ENCODE data around the gene ARHGAP9. TPM values are rescaled to one million over a fixed set of nuclear protein-coding genes. Genes with fewer than 3 reads are reported as not detected.

The ARHGAP9 gene
- total and polyA plus RNA-seq, 2 of the 8 experiments (the other 6 are each of a cell fraction or from before 2014, with no cell fraction given): 3.2 to 6.0 TPM

DNA sequence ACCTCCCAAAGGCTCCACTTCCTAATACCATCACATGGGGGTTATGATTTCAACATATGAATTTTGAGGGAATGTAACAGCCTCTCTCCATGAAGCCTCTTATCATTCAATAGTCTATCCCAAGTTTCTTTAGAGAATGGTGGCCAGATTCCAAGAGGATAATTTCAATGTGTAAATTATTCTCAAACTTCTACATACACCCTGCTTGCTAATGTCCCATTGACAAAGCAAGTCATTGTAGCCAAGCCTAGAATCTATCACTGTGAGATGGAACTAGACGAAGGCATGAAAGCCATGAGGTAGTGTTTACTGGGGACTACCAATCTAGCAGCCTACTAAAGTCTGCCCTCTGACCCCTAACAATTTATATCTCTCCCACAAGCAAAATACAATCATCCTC lies 41.3 kb downstream of the ARHGAP9 start:
- H3K23ac ChIP-seq (ENCODE audit: insufficient read length): no peak overlapping the region

More for the DNA sequence above, 41.3 kb downstream of the ARHGAP9 start:
- Histone ChIP-seq H3K27me3 (replicated peaks in 1 of 4; ENCODE audit: control insufficient read depth in 3 of 4, extremely low read depth in 1 of 4, insufficient read depth in 3 of 4, low read length in 3 of 4) (no peaks in the 10 kb centered on the region), H3K9ac (replicated peaks in 1 of 4; ENCODE audit: extremely low read depth in 1 of 4, low read depth in 3 of 4, low read length in 3 of 4) (no peak overlapping the region), H2BK120ac (replicated peaks; ENCODE audit: low read depth, low read length) (no peak overlapping the region), H4K91ac (replicated peaks; ENCODE audit: insufficient read length, low read length) (no peak overlapping the region), H3K4me2 (ENCODE audit: insufficient read depth in 1 of 2, low read depth in 2 of 2, low read length in 2 of 2) (no peak overlapping the region), H4K20me1 (replicated peaks in 1 of 2; ENCODE audit: control insufficient read depth in 1 of 2, insufficient read depth in 2 of 2, low read length in 2 of 2) (no peaks in the 10 kb centered on the region), H3K9me3 (ENCODE audit: insufficient read depth in 2 of 2, low read depth in 1 of 2, low read length in 1 of 2) (peaks cover 0 to 3% of the 10 kb centered on the region in 2 experiments; a peak in 2 of 4 replicates), H3K4me3 (ENCODE audit: extremely low read depth in 1 of 4, insufficient read depth in 2 of 4, low read depth in 3 of 4, low read length in 4 of 4) (no peak overlapping the region), H2BK20ac (ENCODE audit: low read length) (no peak overlapping the region), H4K8ac (ENCODE audit: extremely low read depth, insufficient read depth, low read length) (no peak overlapping the region), H4K5ac (ENCODE audit: insufficient read length, low read depth, low read length) (no peak overlapping the region), H3K4ac (replicated peaks; ENCODE audit: insufficient read length, low read depth, low read length) (no peak overlapping the region), H3K79me1 (ENCODE audit: low read depth, low read length) (no peaks in the 10 kb centered on the region), H3K23me2 (ENCODE audit: low read depth, low read length) (no peaks in the 10 kb centered on the region), H3K36me3 (ENCODE audit: control insufficient read depth in 2 of 4, insufficient read depth in 4 of 4, low read length in 3 of 4) (no peaks in the 10 kb centered on the region), H2BK15ac (ENCODE audit: low read length) (no peak overlapping the region), H3K14ac (ENCODE audit: insufficient read length) (no peak overlapping the region), H3K56ac (replicated peaks; ENCODE audit: insufficient read length, low read depth, low read length) (no peak overlapping the region), H2BK12ac (ENCODE audit: low read depth, low read length) (no peak overlapping the region), H2AFZ (ENCODE audit: low read length) (no peak overlapping the region), H3K27ac (ENCODE audit: low read depth, low read length) (no peak overlapping the region), H2BK5ac (ENCODE audit: low read depth, low read length) (no peak overlapping the region), H3K18ac (ENCODE audit: extremely low read depth, low read length) (no peak overlapping the region), H3K79me2 (ENCODE audit: control insufficient read depth in 1 of 2, insufficient read depth in 2 of 2, low read length in 2 of 2) (no peaks in the 10 kb centered on the region), H3K4me1 (replicated peaks in 1 of 4; ENCODE audit: control insufficient read depth in 3 of 4, insufficient read depth in 4 of 4, low read length in 3 of 4) (no peaks in the 10 kb centered on the region), H2AK5ac (ENCODE audit: low read depth, low read length) (no peak overlapping the region)
- 73% methylated on average over 1 of the region's 1 CpG; no CpG with 5 or more reads in 1 of the 2 experiments for WGBS, 2 experiments (ENCODE audit: extremely low coverage in 1 of 2, insufficient coverage in 1 of 2, insufficient read length in 1 of 2, insufficient replicate concordance in 2 of 2, low coverage in 1 of 2, low lambda C conversion rate in 2 of 2, missing lambda C conversion rate in 1 of 2)
- no peak for TF ChIP-seq YY1 (IDR thresholded peaks at IDR 0.05; ENCODE audit: low read depth, low read length)
- FAIRE-seq: no peak
- no peak for DNase-seq (ENCODE audit: low read depth in 1 of 2, low spot score in 2 of 2)
- CTCF ChIA-PET (ENCODE audit: partially characterized antibody): interaction anchor here (0.6 to 7.7 kb wide), 3 partner anchors 14 to 182 kb away, joined by 3 to 112 read pairs (median 5); partner anchors contain the start of gene INHBE
- POLR2A ChIA-PET (ENCODE audit: partially characterized antibody): interaction anchor here (1.6 to 13.2 kb wide), 2 partner anchors 13 to 131 kb away, joined by 3 to 168 read pairs; partner anchors contain the start of gene INHBE

Measured in H1 (cell line).